ENCODE results near the gene GPC6. TPM values are rescaled to one million over a fixed set of nuclear protein-coding genes. Genes with fewer than 3 reads are reported as not detected.
A peak's percentile ranks its signal among the peaks of the same experiment; 100 is the strongest.

Gene GPC6
- polyA plus RNA-seq, 2 of the 4 experiments (the other 2 are of a cell fraction) = 8.0 to 14.4 TPM

GRCh38 chr13:93231867-93232266, 5.3 kb downstream of the GPC6 start:
- ChIA-PET POLR2A (no interaction called here), CTCF (no interaction called here)
- H3K27ac ChIP-seq = peak overlapping the region; percentile 58 to 60; a peak in 5 of 6 replicates
- TF ChIP-seq HEYL (CRISPR knock-in tag; IDR thresholded peaks at IDR 0.05) (no peak), BHLHE40 (IDR thresholded peaks at IDR 0.05; ENCODE audit: low read depth, low read length) (no peak), MAZ (IDR thresholded peaks at IDR 0.05; ENCODE audit: borderline replicate concordance, low read depth, low read length) (no peak), EHF (CRISPR knock-in tag; IDR thresholded peaks at IDR 0.05) (no peak), POLR2AphosphoS2 (conservative IDR thresholded peaks at IDR 0.05; ENCODE audit: low read length) (no peak), HDAC2 (IDR thresholded peaks at IDR 0.05) (no peak), EP300 (IDR thresholded peaks at IDR 0.05) (no peak), FOSL2 (IDR thresholded peaks at IDR 0.05) (no peak), FOSL2 (CRISPR knock-in tag; IDR thresholded peaks at IDR 0.05) (no peak), TP53 (CRISPR knock-in tag; IDR thresholded peaks at IDR 0.05) (no peak), CHD4 (IDR thresholded peaks at IDR 0.05; ENCODE audit: borderline replicate concordance) (no peak), REST (IDR thresholded peaks at IDR 0.05) (no peak), RFX5 (IDR thresholded peaks at IDR 0.05) (no peak), JUNB (IDR thresholded peaks at IDR 0.05) (no peak), PBX3 (IDR thresholded peaks at IDR 0.05) (no peak), CHD2 (IDR thresholded peaks at IDR 0.05; ENCODE audit: low read length, partially characterized antibody) (no peak), BCL3 (IDR thresholded peaks at IDR 0.05) (no peak), PHF8 (IDR thresholded peaks at IDR 0.05; ENCODE audit: borderline replicate concordance, low read depth) (no peak)
- H3K4me2 ChIP-seq = peak overlapping the region; percentile 69
- 2% methylated on average over 3 of the region's 3 CpGs for WGBS (ENCODE audit: missing lambda C conversion rate)
- peaks cover 30% of the 10 kb centered on the region; the same call in 2 of the 3 replicates for H3K4me1 ChIP-seq
- ATAC-seq (no peak), FAIRE-seq (no peak), DNase-seq (ENCODE audit: low read depth in 1 of 2, low spot score in 1 of 2) (no peak)
- H3K4me3 ChIP-seq = 0 out of 3 replicates have a peak overlapping the region, but pooled peaks have one; percentile 16
- no peaks in the 10 kb centered on the region for H3K9me3 ChIP-seq

- Histone ChIP-seq H3K27ac (peak overlapping the region in 1 of 2 experiments; percentile 19; a peak in 1 of 6 replicates), H3K4me1 (peaks cover 30% of the 10 kb centered on the region; the same call in 2 of the 3 replicates), H3K4me2 (peak overlapping the region; percentile 36; the same call in 2 of the 3 replicates), H3K4me3 (no peak overlapping the region), H3K9me3 (no peaks in the 10 kb centered on the region)
- peak in 1 of 2 experiments; percentile 44; a peak in 1 of 6 replicates for ATAC-seq
- CTCF ChIA-PET = interaction anchor here (0.8 to 1.0 kb wide), 2 partner anchors 10 to 12 kb away, joined by 3 read pairs; no protein-coding TSS in a partner anchor
- TF ChIP-seq RAD21 (conservative IDR thresholded peaks at IDR 0.05 in 1 of 2, IDR thresholded peaks at IDR 0.05 in 1 of 2) (peak; percentile 13 to 18; a peak in 2 of 5 replicates), ZFP36 (IDR thresholded peaks at IDR 0.05; ENCODE audit: borderline replicate concordance, partially characterized antibody) (no peak)
- no peak for FAIRE-seq
- 0% methylated on average over 3 of the region's 3 CpGs for WGBS (ENCODE audit: missing lambda C conversion rate)
- POLR2A ChIA-PET = interaction anchor here (1.1 kb wide), 1 partner anchor 29 kb away, joined by 3 read pairs; no protein-coding TSS in a partner anchor
- DNase-seq (ENCODE audit: low read depth in 1 of 2, low spot score in 1 of 2) = peak in 1 of 2 experiments; percentile 35
Observed at GRCh38 chr13:93233997-93234416, 7.4 kb downstream of the GPC6 start.

Data from A549 (cell line).